ENCODE measurements around the gene TOMM40L. TPM values are rescaled to one million over a fixed set of nuclear protein-coding genes. Genes with fewer than 3 reads are reported as not detected.

Gene TOMM40L
- total RNA-seq, 4 donors from 2014 or later: 2.6 to 13.2 (median 7.3) TPM

DNA sequence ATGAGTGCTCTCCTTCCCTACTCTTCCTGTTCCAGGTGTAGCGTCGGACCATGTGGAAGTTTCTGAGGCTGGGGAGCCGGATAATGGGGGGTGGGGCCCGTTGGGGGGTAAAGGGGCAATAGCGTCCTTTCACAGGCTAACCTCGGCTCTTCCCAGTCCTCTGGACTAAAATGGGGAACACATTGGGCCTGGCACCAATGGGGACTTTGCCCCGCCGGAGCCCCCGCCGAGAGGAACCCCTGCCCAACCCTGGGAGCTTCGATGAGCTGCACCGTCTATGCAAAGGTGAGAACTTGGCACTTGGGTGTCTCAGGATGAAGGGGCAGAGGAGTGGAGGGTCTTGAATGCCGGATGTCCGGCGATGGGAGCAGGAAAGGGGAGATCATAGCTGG, 456 bp downstream of the TOMM40L start:
- Histone ChIP-seq H3K27ac (peak overlapping the region; percentile 75 to 79), H3K4me3 (peak overlapping the region; percentile 60 to 77)
- DNase-seq: no peak

DNA sequence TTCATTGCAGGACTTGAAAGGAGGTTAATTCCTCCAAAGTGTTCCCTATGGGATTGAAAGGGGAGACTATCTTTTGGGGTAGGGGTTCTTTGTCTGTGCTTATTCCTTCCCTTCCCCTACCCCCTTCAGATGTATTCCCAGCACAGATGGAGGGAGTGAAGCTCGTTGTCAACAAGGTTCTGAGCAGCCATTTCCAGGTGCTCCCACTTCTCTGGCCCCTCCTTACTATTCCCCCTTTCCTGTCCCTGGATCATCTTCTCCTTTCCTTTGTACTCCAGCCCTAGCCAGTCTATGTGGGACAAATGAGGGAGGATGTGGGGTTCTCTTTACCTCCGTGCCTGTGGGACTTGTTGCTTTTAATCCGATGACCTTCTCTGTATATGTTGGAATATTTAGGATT, 899 bp downstream of the TOMM40L start:
- peaks cover 2 to 8% of the 10 kb centered on the region in 2 donors for H3K4me1 ChIP-seq
- no peaks in the 10 kb centered on the region for H3K36me3 ChIP-seq
- TF ChIP-seq, protein P1, sequence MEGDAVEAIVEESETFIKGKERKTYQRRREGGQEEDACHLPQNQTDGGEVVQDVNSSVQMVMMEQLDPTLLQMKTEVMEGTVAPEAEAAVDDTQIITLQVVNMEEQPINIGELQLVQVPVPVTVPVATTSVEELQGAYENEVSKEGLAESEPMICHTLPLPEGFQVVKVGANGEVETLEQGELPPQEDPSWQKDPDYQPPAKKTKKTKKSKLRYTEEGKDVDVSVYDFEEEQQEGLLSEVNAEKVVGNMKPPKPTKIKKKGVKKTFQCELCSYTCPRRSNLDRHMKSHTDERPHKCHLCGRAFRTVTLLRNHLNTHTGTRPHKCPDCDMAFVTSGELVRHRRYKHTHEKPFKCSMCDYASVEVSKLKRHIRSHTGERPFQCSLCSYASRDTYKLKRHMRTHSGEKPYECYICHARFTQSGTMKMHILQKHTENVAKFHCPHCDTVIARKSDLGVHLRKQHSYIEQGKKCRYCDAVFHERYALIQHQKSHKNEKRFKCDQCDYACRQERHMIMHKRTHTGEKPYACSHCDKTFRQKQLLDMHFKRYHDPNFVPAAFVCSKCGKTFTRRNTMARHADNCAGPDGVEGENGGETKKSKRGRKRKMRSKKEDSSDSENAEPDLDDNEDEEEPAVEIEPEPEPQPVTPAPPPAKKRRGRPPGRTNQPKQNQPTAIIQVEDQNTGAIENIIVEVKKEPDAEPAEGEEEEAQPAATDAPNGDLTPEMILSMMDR (IDR thresholded peaks at IDR 0.05): no peak
- DNase-seq: no peak
- no peaks in the 10 kb centered on the region for H3K27me3 ChIP-seq
- peak overlapping the region in 1 of 2 donors; percentile 77 for H3K4me3 ChIP-seq
- intact Hi-C loops (cut with DNase I; ENCODE audit: low total_unique reads): no loop called here
- H3K27ac ChIP-seq: peak overlapping the region; percentile 75 to 79
- H3K9me3 ChIP-seq: no peaks in the 10 kb centered on the region

More for the DNA sequence above, 456 bp downstream of the TOMM40L start:
- intact Hi-C loops (cut with DNase I; ENCODE audit: low total_unique reads): no loop called here
- Histone ChIP-seq H3K27me3 (no peaks in the 10 kb centered on the region), H3K36me3 (no peaks in the 10 kb centered on the region), H3K9me3 (no peaks in the 10 kb centered on the region), H3K4me1 (peaks cover 2 to 8% of the 10 kb centered on the region in 2 donors)
- TF ChIP-seq, protein P1 (IDR thresholded peaks at IDR 0.05): no peak
- no peak for TF ChIP-seq POLR2A (IDR thresholded peaks at IDR 0.05)

DNA sequence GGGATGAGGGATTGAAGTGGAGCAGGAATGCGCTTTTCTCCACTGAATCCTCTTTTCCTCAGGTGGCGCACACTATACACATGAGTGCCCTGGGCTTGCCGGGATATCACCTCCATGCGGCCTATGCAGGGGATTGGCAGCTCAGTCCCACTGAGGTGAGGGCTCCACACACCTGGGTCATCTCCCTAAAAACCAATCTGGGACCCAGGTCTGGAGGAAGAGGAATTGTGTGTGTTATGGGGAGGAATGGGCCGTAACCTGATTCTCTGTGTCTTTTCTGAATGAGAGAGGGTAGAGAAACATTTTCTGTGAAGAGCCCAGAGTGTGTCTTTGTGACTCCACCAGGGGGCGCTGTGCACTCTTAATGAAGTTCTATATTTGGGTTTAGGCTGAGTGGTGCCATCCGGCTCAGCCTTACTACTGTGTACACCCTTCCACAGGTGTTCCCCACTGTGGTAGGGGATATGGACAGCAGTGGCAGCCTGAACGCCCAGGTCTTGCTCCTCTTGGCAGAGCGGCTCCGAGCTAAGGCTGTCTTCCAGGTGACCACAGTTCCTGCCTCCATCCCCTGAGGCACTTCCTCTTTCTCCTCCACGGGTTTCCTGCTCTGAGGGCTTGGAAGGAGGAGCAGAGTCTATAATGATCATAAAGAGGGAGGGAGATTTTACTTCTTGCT, 1.5 kb downstream of the TOMM40L start:
- Histone ChIP-seq H3K27me3 (no peaks in the 10 kb centered on the region), H3K36me3 (no peaks in the 10 kb centered on the region), H3K4me1 (peaks cover 2 to 8% of the 10 kb centered on the region in 2 donors), H3K9me3 (no peaks in the 10 kb centered on the region), H3K27ac (peak overlapping the region; percentile 75 to 79), H3K4me3 (no peak overlapping the region)
- peak; percentile 74 to 82 for DNase-seq
- no peak for TF ChIP-seq POLR2A (IDR thresholded peaks at IDR 0.05)
- TF ChIP-seq, protein P1 (IDR thresholded peaks at IDR 0.05): peak; percentile 71 to 81 (median 76)
- intact Hi-C loops (cut with DNase I; ENCODE audit: low total_unique reads): no loop called here

DNA sequence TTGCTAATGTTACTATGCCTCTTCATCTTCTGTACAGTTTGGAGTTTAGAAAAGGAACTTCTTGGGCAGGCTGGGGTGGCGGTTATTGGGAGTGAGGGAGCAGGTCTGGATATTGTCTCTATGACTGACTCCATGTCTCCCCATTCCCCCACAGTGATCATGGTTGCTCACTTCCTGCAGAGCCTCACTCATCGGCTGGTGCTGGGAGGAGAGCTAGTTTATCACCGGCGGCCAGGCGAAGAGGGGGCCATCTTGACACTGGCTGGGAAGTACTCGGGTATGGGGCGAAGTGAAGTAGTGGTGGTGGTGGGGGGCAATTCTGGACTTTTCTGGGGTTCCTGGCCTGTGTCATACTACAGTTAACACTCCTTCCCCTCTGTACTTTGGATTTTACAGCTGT, 2.2 kb downstream of the TOMM40L start:
- Histone ChIP-seq H3K4me1 (peaks cover 2 to 8% of the 10 kb centered on the region in 2 donors), H3K36me3 (no peaks in the 10 kb centered on the region), H3K4me3 (no peak overlapping the region), H3K27ac (no peak overlapping the region), H3K9me3 (no peaks in the 10 kb centered on the region), H3K27me3 (no peaks in the 10 kb centered on the region)
- TF ChIP-seq POLR2A (IDR thresholded peaks at IDR 0.05): no peak
- TF ChIP-seq, protein P1 (IDR thresholded peaks at IDR 0.05): no peak
- DNase-seq: no peak
- intact Hi-C loops (cut with DNase I; ENCODE audit: low total_unique reads): no loop called here

DNA sequence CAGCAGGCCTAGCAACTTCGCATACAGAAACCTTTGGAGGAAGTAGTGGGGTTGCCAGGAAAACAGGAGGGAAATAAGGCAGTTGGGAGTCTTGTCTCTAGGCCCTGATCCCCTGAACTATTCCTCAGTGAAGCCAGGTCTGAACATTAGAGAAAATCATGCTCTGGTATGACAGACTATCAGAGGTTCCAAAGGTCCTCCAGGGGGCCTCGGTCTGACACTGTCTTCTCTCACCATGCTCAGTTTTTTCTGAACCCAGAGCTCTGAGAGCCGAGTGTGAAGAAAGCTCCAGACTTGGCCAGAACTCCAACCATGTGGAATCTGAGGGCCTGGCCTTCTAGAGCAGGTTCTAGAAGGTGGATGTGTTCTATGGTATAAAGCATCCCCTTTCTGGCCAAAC, 4.0 kb downstream of the TOMM40L start:
- Histone ChIP-seq H3K4me3 (no peak overlapping the region), H3K36me3 (no peaks in the 10 kb centered on the region), H3K9me3 (no peaks in the 10 kb centered on the region), H3K4me1 (peaks cover 2 to 8% of the 10 kb centered on the region in 2 donors), H3K27ac (no peak overlapping the region), H3K27me3 (no peaks in the 10 kb centered on the region)
- DNase-seq: no peak
- intact Hi-C loops (cut with DNase I; ENCODE audit: low total_unique reads): no loop called here
- TF ChIP-seq POLR2A (IDR thresholded peaks at IDR 0.05): no peak
- TF ChIP-seq, protein P1 (IDR thresholded peaks at IDR 0.05): no peak

All from uterus (tissue), 4 donors.